Ishikawa (cell line): Measurements from ENCODE around the gene RNFT1.

Source experiments
- CEBPB ChIP-seq: IDR thresholded peaks from 2 replicates; pipeline ENCODE4 v1.6.1; 2012
- CREB1 ChIP-seq: IDR thresholded peaks from 2 replicates; pipeline ENCODE4 v1.6.1; 2012; ENCODE audit warnings: low read depth
- EGR1 ChIP-seq: IDR thresholded peaks from 2 replicates; pipeline ENCODE4 v1.6.1; 2012
- EP300 ChIP-seq: IDR thresholded peaks from 2 replicates; pipeline ENCODE4 v1.6.1; 2012; ENCODE audit warnings: borderline replicate concordance
- FOXM1 ChIP-seq: IDR thresholded peaks from 2 replicates; pipeline ENCODE4 v1.6.1; 2012; ENCODE audit warnings: low read depth, borderline replicate concordance
- MAX ChIP-seq: IDR thresholded peaks from 2 replicates; pipeline ENCODE4 v1.6.1; 2012
- NFIC ChIP-seq: IDR thresholded peaks from 2 replicates; pipeline ENCODE4 v1.6.1; 2012
- RAD21 ChIP-seq: IDR thresholded peaks from 2 replicates; pipeline ENCODE4 v1.6.1; 2012; ENCODE audit warnings: low read depth
- TAF1 ChIP-seq: IDR thresholded peaks from 2 replicates; pipeline ENCODE4 v1.6.1; 2012; ENCODE audit warnings: low read depth, mild to moderate bottlenecking
- TCF12 ChIP-seq: IDR thresholded peaks from 2 replicates; pipeline ENCODE4 v1.6.1; 2012; ENCODE audit warnings: low read depth
- USF1 ChIP-seq: IDR thresholded peaks from 2 replicates; pipeline ENCODE4 v1.6.1; 2012
- YY1 ChIP-seq: IDR thresholded peaks from 2 replicates; pipeline ENCODE4 v1.6.1; 2012; ENCODE audit warnings: low read depth
- ZBTB7A ChIP-seq: IDR thresholded peaks from 2 replicates; pipeline ENCODE4 v1.6.1; 2012; ENCODE audit warnings: low read depth
- TF ChIP-seq, protein P1 (sequence below): IDR thresholded peaks from 2 replicates; pipeline ENCODE4 v1.6.1; 2012; ENCODE audit warnings: low read depth, mild to moderate bottlenecking

The RNFT1 gene

DNA sequence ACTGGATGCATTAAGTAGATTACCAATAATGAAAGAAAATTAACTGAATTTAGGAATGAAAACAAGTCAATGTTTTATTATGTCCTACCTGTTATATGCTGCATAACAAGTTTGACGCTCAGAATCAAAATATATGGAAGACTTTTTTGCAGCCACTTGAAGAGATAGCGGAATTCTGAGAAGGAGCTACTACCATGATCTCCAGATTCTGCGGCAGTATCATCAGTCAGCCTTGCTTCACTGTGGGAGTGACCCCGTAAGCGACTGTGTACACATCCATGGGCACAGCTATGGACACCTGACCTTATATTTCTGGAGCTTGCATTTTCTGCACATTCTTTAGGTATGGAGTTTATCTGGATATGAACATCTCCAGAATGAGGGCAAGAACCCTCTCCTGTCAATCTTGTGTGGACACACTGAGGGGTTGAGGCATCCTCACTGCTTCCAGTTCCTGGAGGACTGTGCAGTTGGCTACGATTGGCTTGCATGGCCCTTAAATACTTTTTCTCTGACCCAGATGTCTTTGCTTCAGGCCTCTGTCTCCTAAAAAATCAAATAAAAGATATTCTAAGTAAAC, 1.7 kb downstream of the RNFT1 start:
- TF ChIP-seq CREB1, result no peak
- no peak for TF ChIP-seq TAF1
- TF ChIP-seq EP300, result no peak

DNA sequence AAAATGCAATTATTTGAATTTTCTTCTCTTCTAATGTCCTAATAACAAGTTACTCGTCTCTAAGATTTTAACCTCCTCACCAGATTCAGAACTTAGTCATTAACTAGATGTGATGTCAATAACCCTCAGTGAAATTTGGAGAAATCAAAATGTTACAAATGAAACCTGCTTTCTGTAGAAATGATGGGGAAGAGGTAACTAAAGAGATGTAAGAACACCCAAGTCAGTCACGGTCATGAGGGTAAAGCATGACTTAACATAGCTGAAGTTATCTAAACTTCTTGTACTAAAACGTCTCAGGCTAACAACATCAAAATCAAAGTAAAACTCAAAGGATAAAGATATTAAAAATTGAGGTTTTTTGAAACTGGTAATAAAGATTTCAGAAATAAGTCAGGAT, 9.7 kb downstream of the RNFT1 start:
- TF ChIP-seq ZBTB7A, result no peak
- no peak for TF ChIP-seq EGR1
- TF ChIP-seq RAD21, result no peak
- TF ChIP-seq YY1, result no peak
- TF ChIP-seq CEBPB, result no peak
- TF ChIP-seq MAX, result no peak
- no peak for TF ChIP-seq TCF12
- TF ChIP-seq CREB1, result no peak
- no peak for TF ChIP-seq TAF1
- TF ChIP-seq EP300, result no peak
- no peak for TF ChIP-seq NFIC
- TF ChIP-seq USF1, result no peak
- TF ChIP-seq, protein P1, sequence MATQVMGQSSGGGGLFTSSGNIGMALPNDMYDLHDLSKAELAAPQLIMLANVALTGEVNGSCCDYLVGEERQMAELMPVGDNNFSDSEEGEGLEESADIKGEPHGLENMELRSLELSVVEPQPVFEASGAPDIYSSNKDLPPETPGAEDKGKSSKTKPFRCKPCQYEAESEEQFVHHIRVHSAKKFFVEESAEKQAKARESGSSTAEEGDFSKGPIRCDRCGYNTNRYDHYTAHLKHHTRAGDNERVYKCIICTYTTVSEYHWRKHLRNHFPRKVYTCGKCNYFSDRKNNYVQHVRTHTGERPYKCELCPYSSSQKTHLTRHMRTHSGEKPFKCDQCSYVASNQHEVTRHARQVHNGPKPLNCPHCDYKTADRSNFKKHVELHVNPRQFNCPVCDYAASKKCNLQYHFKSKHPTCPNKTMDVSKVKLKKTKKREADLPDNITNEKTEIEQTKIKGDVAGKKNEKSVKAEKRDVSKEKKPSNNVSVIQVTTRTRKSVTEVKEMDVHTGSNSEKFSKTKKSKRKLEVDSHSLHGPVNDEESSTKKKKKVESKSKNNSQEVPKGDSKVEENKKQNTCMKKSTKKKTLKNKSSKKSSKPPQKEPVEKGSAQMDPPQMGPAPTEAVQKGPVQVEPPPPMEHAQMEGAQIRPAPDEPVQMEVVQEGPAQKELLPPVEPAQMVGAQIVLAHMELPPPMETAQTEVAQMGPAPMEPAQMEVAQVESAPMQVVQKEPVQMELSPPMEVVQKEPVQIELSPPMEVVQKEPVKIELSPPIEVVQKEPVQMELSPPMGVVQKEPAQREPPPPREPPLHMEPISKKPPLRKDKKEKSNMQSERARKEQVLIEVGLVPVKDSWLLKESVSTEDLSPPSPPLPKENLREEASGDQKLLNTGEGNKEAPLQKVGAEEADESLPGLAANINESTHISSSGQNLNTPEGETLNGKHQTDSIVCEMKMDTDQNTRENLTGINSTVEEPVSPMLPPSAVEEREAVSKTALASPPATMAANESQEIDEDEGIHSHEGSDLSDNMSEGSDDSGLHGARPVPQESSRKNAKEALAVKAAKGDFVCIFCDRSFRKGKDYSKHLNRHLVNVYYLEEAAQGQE, result no peak

- TF ChIP-seq EGR1, result no peak
- no peak for TF ChIP-seq NFIC
- no peak for TF ChIP-seq ZBTB7A
Observed at GRCh38 chr17:59950049-59950448, 14.5 kb downstream of the RNFT1 start.

- TF ChIP-seq EGR1 (no peak), EP300 (no peak), MAX (no peak)
- TF ChIP-seq, protein P1, result no peak
Observed at GRCh38 chr17:59941131-59941530, 23.4 kb downstream of the RNFT1 start.

GRCh38 chr17:59930768-59931167, 33.8 kb downstream of the RNFT1 start:
- TF ChIP-seq CEBPB, result peak; percentile 47

DNA sequence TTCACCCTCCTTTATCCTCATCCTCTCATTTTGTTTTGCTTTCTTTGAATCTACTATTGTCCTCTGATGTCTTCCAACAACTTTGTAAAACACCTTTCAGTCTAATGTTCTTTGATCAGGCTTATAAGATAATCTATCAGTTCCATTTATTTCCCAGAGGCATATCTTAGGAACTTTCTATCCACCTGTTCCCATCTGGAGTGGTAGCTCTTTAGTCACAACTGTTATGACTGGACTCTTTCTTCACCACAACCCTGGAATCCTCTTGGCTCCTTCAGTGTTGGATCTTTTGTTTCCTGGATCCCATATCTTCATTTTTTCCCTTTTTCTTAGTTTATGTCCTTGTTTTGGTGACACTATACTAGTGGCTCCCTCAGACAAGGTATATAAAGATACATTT, 48.1 kb downstream of the RNFT1 start:
- no peak for TF ChIP-seq USF1
- no peak for TF ChIP-seq RAD21
- no peak for TF ChIP-seq CEBPB
- no peak for TF ChIP-seq NFIC
- no peak for TF ChIP-seq FOXM1
- TF ChIP-seq CREB1, result no peak
- no peak for TF ChIP-seq TCF12
- no peak for TF ChIP-seq MAX
- TF ChIP-seq, protein P1, result no peak
- TF ChIP-seq ZBTB7A, result no peak
- TF ChIP-seq TAF1, result no peak
